BLaER1 (cell line): ENCODE results near the gene MAPKAP1.

Experiments
- H3K27ac ChIP-seq: shearing (Covaris generic); formaldehyde crosslinking; 2 replicates; pipeline ENCODE4 v1.8.1; 2022
- H3K27me3 ChIP-seq: shearing (Covaris generic); formaldehyde crosslinking; 2 replicates; pipeline ENCODE4 v1.8.1; 2022
- H3K36me3 ChIP-seq: shearing (Covaris generic); formaldehyde crosslinking; 2 replicates; pipeline ENCODE4 v1.8.1; 2022
- H3K4me1 ChIP-seq: shearing (Covaris generic); formaldehyde crosslinking; 2 replicates; pipeline ENCODE4 v1.8.1; 2022
- H3K4me2 ChIP-seq: shearing (Covaris generic); formaldehyde crosslinking; 2 replicates; pipeline ENCODE4 v1.8.1; 2022
- H3K4me3 ChIP-seq: shearing (Covaris generic); formaldehyde crosslinking; 2 replicates; pipeline ENCODE4 v1.8.1; 2022
- H3K9ac ChIP-seq: shearing (Covaris generic); formaldehyde crosslinking; 2 replicates; pipeline ENCODE4 v1.8.1; 2022
- H3K9me3 ChIP-seq: shearing (Covaris generic); formaldehyde crosslinking; 2 replicates; pipeline ENCODE4 v1.8.1; 2022
- H4K20me1 ChIP-seq: shearing (Covaris generic); formaldehyde crosslinking; 2 replicates; pipeline ENCODE4 v1.8.1; 2022
- Cebpa-rat ChIP-seq: shearing (Covaris generic); IDR thresholded peaks from 2 replicates; pipeline ENCODE4 v1.8.1; 2022

Gene MAPKAP1

DNA sequence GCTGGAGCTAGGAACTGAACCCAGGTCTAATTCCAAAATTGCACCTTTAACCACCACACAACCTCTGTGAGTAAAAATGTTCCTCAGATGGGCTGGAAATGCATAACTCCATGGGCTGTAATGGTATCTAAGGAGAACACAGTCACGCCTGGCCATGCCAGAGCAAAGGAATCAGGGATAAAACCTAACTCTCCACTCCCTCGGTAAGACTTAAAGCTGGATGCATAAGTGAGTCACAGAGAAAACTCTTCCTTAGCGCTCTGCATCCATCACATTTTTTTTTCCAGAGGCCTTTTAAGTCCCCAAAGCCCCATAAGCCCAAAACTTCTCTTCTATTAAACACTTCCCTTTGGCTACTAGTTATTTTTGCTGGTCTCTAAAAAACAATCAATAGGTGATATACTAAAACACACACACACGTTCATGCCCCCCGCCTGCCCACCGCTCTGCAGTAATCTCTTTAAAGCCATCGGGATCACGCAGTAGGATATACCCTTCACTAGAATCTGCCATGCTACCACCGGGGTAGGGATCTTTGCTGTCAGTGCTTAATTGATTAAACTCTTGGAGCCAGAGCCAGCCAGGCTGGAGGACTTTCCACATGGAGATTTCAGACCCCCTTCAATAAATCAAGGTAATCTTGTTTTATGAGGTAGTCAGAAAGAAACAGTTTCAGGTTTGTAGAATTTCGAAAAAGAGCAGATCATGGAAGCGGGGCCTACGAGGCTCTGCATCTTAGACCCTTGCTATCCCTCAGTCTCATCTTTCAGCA, 212.9 kb downstream of the MAPKAP1 start:
- Histone ChIP-seq H3K4me2 (no peak overlapping the region), H3K4me3 (no peak overlapping the region), H3K27ac (no peak overlapping the region), H3K4me1 (no peaks in the 10 kb centered on the region), H3K9me3 (no peaks in the 10 kb centered on the region), H3K36me3 (peaks cover 19% of the 10 kb centered on the region; the same call in 1 of the 2 replicates), H3K9ac (no peak overlapping the region), H4K20me1 (no peaks in the 10 kb centered on the region), H3K27me3 (no peaks in the 10 kb centered on the region)
- no peak for TF ChIP-seq Cebpa-rat

GRCh38 chr9:125493384-125493783, 213.6 kb downstream of the MAPKAP1 start:
- TF ChIP-seq Cebpa-rat: no peak
- no peak overlapping the region for H3K9ac ChIP-seq
- H3K4me3 ChIP-seq: no peak overlapping the region
- H3K27me3 ChIP-seq: no peaks in the 10 kb centered on the region
- H3K4me1 ChIP-seq: no peaks in the 10 kb centered on the region
- H4K20me1 ChIP-seq: no peaks in the 10 kb centered on the region
- peaks cover 20% of the 10 kb centered on the region; the same call in 1 of the 2 replicates for H3K36me3 ChIP-seq
- H3K27ac ChIP-seq: no peak overlapping the region
- no peaks in the 10 kb centered on the region for H3K9me3 ChIP-seq
- no peak overlapping the region for H3K4me2 ChIP-seq

DNA sequence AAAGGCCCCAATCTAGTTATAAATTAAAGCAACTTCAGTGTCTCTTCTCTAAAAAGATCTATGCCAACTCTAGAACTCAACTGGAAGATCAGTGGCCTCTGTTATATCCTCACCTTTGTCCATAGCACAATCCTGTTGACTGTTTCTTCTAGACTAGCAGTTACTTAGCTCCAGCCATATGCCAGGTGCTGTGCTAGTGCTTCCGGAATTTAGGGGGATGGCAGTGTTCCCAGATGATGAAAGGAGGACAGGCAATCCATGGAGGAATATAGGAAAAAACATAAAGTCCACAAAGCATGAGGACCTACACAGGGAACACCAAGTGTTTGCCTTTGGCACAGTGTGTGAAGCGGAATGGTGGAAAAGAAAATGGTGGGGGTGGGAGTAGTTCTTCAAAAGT, 214.3 kb downstream of the MAPKAP1 start:
- H3K27ac ChIP-seq: no peak overlapping the region
- H3K4me1 ChIP-seq: no peaks in the 10 kb centered on the region
- TF ChIP-seq Cebpa-rat: no peak
- no peaks in the 10 kb centered on the region for H4K20me1 ChIP-seq
- H3K4me3 ChIP-seq: no peak overlapping the region
- H3K4me2 ChIP-seq: no peak overlapping the region
- peaks cover 20% of the 10 kb centered on the region; the same call in 1 of the 2 replicates for H3K36me3 ChIP-seq
- H3K9me3 ChIP-seq: no peaks in the 10 kb centered on the region
- H3K27me3 ChIP-seq: no peaks in the 10 kb centered on the region
- no peak overlapping the region for H3K9ac ChIP-seq

DNA sequence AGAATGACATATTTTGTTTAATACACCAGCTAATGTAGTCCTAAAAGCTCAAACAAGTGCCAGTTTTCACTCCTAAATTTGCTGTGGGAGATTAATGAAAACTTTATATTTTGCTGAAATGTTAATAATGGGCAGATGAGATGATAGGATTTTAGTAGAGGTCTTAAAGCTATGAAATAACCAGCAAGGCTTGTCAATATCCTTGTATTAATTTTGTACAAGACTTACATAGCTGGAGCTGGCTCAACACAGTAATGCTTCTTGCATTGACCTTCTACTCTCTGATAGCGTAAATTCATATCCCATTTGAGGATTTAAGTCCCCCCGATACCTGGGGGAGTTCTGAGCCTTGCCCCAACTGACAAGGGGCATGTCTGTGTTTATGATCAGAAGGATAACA, 219.2 kb downstream of the MAPKAP1 start:
- H3K4me2 ChIP-seq: no peak overlapping the region
- no peaks in the 10 kb centered on the region for H3K4me1 ChIP-seq
- peaks cover 22% of the 10 kb centered on the region; the same call in 1 of the 2 replicates for H3K36me3 ChIP-seq
- no peaks in the 10 kb centered on the region for H3K9me3 ChIP-seq
- H3K9ac ChIP-seq: no peak overlapping the region
- H4K20me1 ChIP-seq: 0 out of 2 replicates have a peak, but pooled peaks cover 6% of the 10 kb centered on the region
- no peaks in the 10 kb centered on the region for H3K27me3 ChIP-seq
- TF ChIP-seq Cebpa-rat: no peak
- no peak overlapping the region for H3K27ac ChIP-seq
- no peak overlapping the region for H3K4me3 ChIP-seq

DNA sequence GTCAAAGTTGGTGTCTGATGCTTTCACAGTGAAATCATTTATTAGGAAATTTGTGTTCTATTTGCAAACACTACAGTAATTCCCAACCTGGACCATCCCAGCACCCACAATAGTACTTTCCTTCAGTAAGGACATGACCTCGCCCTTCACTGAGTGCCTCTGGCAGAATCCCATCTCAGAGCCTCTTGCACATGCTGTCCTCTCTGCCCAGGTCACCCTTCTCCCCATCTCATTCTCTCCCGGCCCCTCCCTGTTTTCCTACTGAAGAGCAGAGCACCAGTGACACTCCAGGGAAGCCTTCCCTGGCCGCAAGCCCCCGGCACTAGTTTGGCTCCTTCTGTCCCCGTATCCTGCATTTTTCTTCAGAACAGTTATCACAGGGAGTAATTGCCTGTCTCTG, 220.4 kb downstream of the MAPKAP1 start:
- Histone ChIP-seq H3K9ac (no peak overlapping the region), H3K4me1 (no peaks in the 10 kb centered on the region), H3K4me3 (no peak overlapping the region), H4K20me1 (0 out of 2 replicates have a peak, but pooled peaks cover 6% of the 10 kb centered on the region), H3K9me3 (no peaks in the 10 kb centered on the region), H3K27ac (no peak overlapping the region), H3K27me3 (no peaks in the 10 kb centered on the region), H3K4me2 (no peak overlapping the region), H3K36me3 (peaks cover 28% of the 10 kb centered on the region)
- TF ChIP-seq Cebpa-rat: no peak

- Histone ChIP-seq H3K4me2 (no peak overlapping the region), H4K20me1 (0 out of 2 replicates have a peak, but pooled peaks cover 6% of the 10 kb centered on the region), H3K27me3 (no peaks in the 10 kb centered on the region), H3K4me1 (no peaks in the 10 kb centered on the region), H3K9me3 (no peaks in the 10 kb centered on the region), H3K27ac (no peak overlapping the region), H3K4me3 (no peak overlapping the region), H3K9ac (no peak overlapping the region), H3K36me3 (peaks cover 32% of the 10 kb centered on the region)
- no peak for TF ChIP-seq Cebpa-rat
Observed at GRCh38 chr9:125486152-125486508, 220.9 kb downstream of the MAPKAP1 start.

GRCh38 chr9:125485471-125486151, 221.4 kb downstream of the MAPKAP1 start:
- Histone ChIP-seq H3K4me3 (no peak overlapping the region), H3K36me3 (peaks cover 36% of the 10 kb centered on the region), H3K4me2 (no peak overlapping the region), H3K9ac (no peak overlapping the region), H3K27me3 (no peaks in the 10 kb centered on the region), H3K27ac (no peak overlapping the region), H3K4me1 (no peaks in the 10 kb centered on the region), H4K20me1 (0 out of 2 replicates have a peak, but pooled peaks cover 6% of the 10 kb centered on the region), H3K9me3 (no peaks in the 10 kb centered on the region)
- TF ChIP-seq Cebpa-rat: no peak

DNA sequence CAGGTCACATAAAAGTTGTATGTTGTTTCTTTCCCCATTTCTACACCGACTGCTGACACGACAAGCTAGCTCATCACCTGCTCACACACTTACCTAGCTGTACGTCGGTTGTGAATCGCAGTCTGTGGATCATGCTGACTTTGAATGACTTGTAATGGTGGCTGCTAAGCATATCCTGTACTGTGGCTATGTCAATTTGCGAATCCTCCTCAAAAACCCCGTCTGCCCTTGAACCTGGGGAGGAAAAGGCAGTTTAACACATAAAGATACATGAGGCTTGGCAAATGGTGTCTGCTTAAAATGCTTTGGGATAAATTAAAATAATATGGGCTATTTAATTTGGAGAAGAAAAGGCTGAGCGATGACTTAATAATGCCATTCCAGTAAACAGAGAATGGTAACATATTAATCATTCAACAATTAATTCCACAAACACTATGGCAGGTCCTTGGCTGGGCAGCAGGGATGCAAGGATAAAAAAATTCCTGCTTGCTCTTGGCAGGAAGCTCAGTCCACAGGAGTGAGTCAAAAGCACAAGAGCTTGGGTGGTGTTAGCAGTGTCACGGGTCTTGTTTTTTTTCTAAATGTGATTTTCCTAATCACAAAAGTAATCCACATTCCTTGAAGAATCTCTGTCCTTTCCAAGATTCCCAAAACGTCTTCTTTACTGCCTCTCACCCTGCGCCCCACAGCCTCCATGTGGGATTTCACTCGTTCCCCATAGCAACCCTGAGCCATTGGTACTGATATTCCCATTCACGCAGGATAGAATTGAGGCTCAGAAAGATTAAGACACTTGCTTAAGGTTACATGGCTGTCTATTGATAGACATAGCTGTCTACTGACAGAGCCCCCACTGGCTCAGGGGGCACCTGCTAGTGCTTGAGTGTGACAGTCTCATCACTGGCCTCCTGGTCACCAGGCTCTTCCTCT, 222.4 kb downstream of the MAPKAP1 start:
- H3K27ac ChIP-seq: no peak overlapping the region
- peaks cover 46% of the 10 kb centered on the region for H3K36me3 ChIP-seq
- no peaks in the 10 kb centered on the region for H3K4me1 ChIP-seq
- H4K20me1 ChIP-seq: 0 out of 2 replicates have a peak, but pooled peaks cover 6% of the 10 kb centered on the region
- H3K4me2 ChIP-seq: no peak overlapping the region
- H3K27me3 ChIP-seq: no peaks in the 10 kb centered on the region
- H3K4me3 ChIP-seq: no peak overlapping the region
- no peak overlapping the region for H3K9ac ChIP-seq
- H3K9me3 ChIP-seq: no peaks in the 10 kb centered on the region
- no peak for TF ChIP-seq Cebpa-rat

DNA sequence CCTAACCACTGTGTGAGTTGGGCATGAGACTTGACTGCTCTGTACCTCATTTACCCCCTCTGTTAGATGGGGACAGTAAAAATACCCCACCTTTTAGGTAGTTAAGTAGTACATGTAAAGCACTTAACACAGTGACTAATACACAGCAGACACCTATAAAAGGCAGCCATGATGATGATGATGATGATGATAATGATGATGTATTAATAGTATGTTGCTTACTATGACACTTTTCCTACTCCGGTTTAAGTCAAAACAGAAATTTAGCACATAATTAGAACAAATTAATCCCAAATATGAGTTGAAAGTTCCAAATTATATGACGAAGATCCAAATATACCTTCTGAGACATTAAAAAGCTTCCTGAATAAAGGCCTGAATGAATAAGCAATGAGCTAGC, 223.3 kb downstream of the MAPKAP1 start:
- Histone ChIP-seq H3K4me1 (no peaks in the 10 kb centered on the region), H3K4me3 (no peak overlapping the region), H3K27me3 (no peaks in the 10 kb centered on the region), H3K9me3 (no peaks in the 10 kb centered on the region), H3K27ac (no peak overlapping the region), H3K9ac (no peak overlapping the region), H4K20me1 (0 out of 2 replicates have a peak, but pooled peaks cover 6% of the 10 kb centered on the region), H3K36me3 (peaks cover 49% of the 10 kb centered on the region), H3K4me2 (no peak overlapping the region)
- TF ChIP-seq Cebpa-rat: no peak
